Bronchial epithelial cell (primary cell): Measurements from ENCODE around the gene PEMT. TPM values are rescaled to one million over a fixed set of nuclear protein-coding genes. Genes with fewer than 3 reads are reported as not detected.

ENCODE experiments used
- DNase-seq: peaks from one replicate; pipeline ENCODE4 v3.0.0-alpha.2; 2010; ENCODE audit warnings: low read depth
- FAIRE-seq: peaks from 2 replicates; lab custom pipeline; 2011; peaks lifted over from hg19 to GRCh38; lab: Jason Lieb, UNC
- H3K27me3 ChIP-seq: 2 replicates; pipeline ENCODE4 v1.5.1; 2011; ENCODE audit warnings: low read length; ENCODE audit not compliant: control insufficient read depth, insufficient read depth
- H3K36me3 ChIP-seq: 2 replicates; pipeline ENCODE4 v1.5.1; 2011; ENCODE audit warnings: low read length; ENCODE audit not compliant: control insufficient read depth, insufficient read depth
- H3K4me3 ChIP-seq: 2 replicates; pipeline ENCODE4 v1.5.1; 2011; ENCODE audit warnings: mild to moderate bottlenecking, low read depth, low read length, control low read depth
- total RNA-seq: library from RNA; depleted of rRNA; stranded (reverse); fragments of >200 nt; gene quantifications from 2 replicates; pipeline ENCODE4 v1.2.1, GENCODE V29; 2014
- TF ChIP-seq, protein P1 (sequence below): IDR thresholded peaks from 2 replicates; pipeline ENCODE4 v1.5.1; 2011; ENCODE audit warnings: mild to moderate bottlenecking, moderate library complexity, low read length, control low read depth, inconsistent platforms; ENCODE audit not compliant: insufficient read depth, severe bottlenecking

The PEMT gene
- total RNA-seq, 1 donor from 2014 or later, result 23.4 TPM

DNA sequence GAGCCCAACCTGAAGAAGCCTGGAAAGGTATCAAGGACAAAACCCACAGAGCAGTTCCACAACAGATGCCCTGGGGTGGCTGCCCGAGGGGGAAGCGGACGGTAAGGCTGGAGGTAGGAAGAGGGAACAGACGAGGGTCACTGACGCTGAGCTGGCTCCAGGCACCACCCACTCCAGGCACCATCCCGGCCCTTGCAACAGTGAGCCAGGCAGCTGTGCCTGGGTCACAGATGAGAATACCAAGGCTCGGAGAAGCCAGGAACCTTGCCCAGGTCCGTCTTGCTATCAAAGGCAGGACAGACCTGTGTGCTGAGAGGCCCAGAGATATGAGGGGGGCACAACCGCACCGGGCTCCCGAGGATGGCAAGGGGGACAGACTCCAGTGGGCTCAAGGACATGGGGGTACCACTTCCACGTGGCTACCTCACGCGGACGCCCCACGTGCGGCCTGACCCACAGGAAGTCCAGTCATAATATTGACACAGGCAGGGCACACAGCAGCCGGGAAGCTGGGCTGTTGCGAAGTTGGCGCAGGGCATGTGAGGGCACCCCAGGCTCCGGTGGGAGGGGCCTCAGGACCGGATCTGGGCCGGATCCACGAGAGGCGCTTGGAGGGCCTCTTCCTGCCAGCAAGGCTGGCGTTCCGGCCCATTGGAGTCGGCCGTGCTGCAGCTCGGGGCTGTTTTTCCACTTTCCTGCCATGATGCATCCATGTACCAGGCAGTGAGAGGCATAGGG is 29.9 kb downstream of the PEMT start:
- TF ChIP-seq, protein P1, sequence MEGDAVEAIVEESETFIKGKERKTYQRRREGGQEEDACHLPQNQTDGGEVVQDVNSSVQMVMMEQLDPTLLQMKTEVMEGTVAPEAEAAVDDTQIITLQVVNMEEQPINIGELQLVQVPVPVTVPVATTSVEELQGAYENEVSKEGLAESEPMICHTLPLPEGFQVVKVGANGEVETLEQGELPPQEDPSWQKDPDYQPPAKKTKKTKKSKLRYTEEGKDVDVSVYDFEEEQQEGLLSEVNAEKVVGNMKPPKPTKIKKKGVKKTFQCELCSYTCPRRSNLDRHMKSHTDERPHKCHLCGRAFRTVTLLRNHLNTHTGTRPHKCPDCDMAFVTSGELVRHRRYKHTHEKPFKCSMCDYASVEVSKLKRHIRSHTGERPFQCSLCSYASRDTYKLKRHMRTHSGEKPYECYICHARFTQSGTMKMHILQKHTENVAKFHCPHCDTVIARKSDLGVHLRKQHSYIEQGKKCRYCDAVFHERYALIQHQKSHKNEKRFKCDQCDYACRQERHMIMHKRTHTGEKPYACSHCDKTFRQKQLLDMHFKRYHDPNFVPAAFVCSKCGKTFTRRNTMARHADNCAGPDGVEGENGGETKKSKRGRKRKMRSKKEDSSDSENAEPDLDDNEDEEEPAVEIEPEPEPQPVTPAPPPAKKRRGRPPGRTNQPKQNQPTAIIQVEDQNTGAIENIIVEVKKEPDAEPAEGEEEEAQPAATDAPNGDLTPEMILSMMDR, result no peak
- Histone ChIP-seq H3K36me3 (no peaks in the 10 kb centered on the region), H3K4me3 (no peak overlapping the region), H3K27me3 (no peaks in the 10 kb centered on the region)
- FAIRE-seq (no peak), DNase-seq (peak; percentile 44)

DNA sequence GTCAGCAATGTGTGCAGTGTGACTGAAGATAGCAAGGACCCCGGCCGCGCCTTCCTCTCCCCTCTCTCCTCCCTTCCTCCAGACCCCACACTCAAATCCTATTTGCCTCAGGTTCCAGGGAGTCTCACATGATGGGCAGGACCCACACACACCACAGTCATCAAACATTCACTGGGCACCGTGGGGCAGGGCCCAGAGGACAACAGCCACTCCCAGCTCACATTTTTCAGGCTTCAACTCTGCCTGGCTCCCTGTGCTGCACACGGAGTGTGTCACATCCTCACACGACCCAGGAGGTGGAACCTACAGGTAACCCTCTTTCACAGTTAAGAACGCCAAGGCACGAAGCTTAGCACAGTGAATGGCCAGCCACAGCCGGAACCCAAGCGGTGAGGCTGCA is 30.5 kb downstream of the PEMT start:
- H3K27me3 ChIP-seq, result no peaks in the 10 kb centered on the region
- TF ChIP-seq, protein P1, result no peak
- no peaks in the 10 kb centered on the region for H3K36me3 ChIP-seq
- H3K4me3 ChIP-seq, result no peak overlapping the region
- FAIRE-seq, result no peak
- DNase-seq, result no peak

- H3K27me3 ChIP-seq, result no peaks in the 10 kb centered on the region
- TF ChIP-seq, protein P1, result no peak
- no peak overlapping the region for H3K4me3 ChIP-seq
- no peaks in the 10 kb centered on the region for H3K36me3 ChIP-seq
- DNase-seq (no peak), FAIRE-seq (no peak)
These were observed 31.3 kb downstream of the PEMT start for GRCh38 chr17:17560167-17560566.

- Histone ChIP-seq H3K4me3 (no peak overlapping the region), H3K27me3 (no peaks in the 10 kb centered on the region), H3K36me3 (no peaks in the 10 kb centered on the region)
- DNase-seq (no peak), FAIRE-seq (no peak)
- TF ChIP-seq, protein P1, result no peak
These were observed 32.3 kb downstream of the PEMT start for GRCh38 chr17:17559164-17559563.

DNA sequence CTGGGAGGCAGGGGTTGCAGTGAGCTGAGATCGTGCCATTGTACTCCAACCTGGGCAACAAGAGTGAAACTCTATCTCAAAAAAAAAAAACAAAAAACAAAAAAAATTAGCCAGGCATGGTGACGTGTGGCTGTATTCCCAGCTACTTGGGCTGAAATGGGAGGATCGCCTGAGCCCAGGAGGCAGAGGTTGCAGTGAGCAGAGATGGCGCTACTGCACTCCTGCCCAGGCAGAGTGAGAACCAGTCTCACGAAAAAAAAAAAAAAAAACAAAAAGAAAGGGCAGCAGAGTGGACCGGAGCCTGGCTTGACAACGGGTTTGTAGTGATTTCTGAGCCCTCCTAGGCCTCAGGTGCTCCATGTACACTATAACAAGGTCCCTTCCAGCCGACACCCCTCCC is 33.1 kb downstream of the PEMT start:
- Histone ChIP-seq H3K36me3 (no peaks in the 10 kb centered on the region), H3K4me3 (no peak overlapping the region), H3K27me3 (no peaks in the 10 kb centered on the region)
- DNase-seq (no peak), FAIRE-seq (no peak)
- TF ChIP-seq, protein P1, result no peak

DNA sequence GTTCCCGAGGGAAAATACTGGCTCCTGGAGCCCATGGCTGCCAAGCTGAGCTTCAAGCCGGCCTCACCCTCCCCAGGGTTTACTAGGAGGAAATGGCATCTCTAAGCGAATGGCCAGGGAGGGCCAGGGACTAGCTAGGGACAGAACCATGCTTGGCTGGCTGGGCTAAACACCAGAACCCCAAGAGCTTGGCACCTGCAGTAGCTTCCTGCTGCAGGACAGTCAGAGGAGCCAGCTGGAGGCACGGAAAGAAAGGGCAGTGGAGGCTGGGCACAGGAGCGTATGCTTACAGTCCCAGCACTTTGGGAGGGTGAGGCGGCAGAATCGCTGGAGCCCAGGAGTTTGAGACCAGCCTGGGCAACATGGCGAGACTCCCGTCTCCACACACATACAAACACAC is 33.7 kb downstream of the PEMT start:
- TF ChIP-seq, protein P1, result no peak
- DNase-seq (no peak), FAIRE-seq (no peak)
- no peak overlapping the region for H3K4me3 ChIP-seq
- no peaks in the 10 kb centered on the region for H3K27me3 ChIP-seq
- no peaks in the 10 kb centered on the region for H3K36me3 ChIP-seq
